Tibial nerve (tissue), 3 donors: Measurements from ENCODE around the gene DPH2.

ENCODE experiments used
- CTCF ChIP-seq, 5 experiments: fragments of 200-600 bp in 3 of 5; fragments of 450-650 bp in 2 of 5; sonication (generic) in 3 of 5; IDR thresholded peaks; one replicate each; pipeline ENCODE4 v1.5.1; 2016 to 2019; ENCODE audit warnings: antibody characterized with exemption in 5 of 5, mild to moderate bottlenecking in 3 of 5, moderate library complexity in 2 of 5
- POLR2A ChIP-seq, 2 donors: fragments of 450-650 bp; IDR thresholded peaks; one replicate each; pipeline ENCODE4 v1.6.1; 2017; ENCODE audit warnings: antibody characterized with exemption in 2 of 2, mild to moderate bottlenecking in 2 of 2, moderate library complexity in 2 of 2

GRCh38 chr1:44002165-44002564, 32.4 kb downstream of the DPH2 start:
- TF ChIP-seq CTCF (IDR thresholded peaks at IDR 0.05) (no peak), POLR2A (IDR thresholded peaks at IDR 0.05) (no peak)
